PFSK-1 (cell line): ENCODE data around the gene GSTO1.

Source experiments
- POLR2AphosphoS5 ChIP-seq: IDR thresholded peaks from 2 replicates; pipeline ENCODE4 v1.6.1; 2012; ENCODE audit warnings: low read depth, mild to moderate bottlenecking, control low read depth, low read length, moderate library complexity
- SIN3A ChIP-seq: IDR thresholded peaks from 2 replicates; pipeline ENCODE4 v1.6.1; 2012; ENCODE audit warnings: mild to moderate bottlenecking, low read length, moderate library complexity, borderline replicate concordance; ENCODE audit not compliant: insufficient read depth
- TF ChIP-seq, protein P1 (sequence below), 2 experiments: IDR thresholded peaks; 2 replicates each; pipeline versions ENCODE4 v1.6.1 to v1.8.0; 2011 to 2012; ENCODE audit warnings: low read depth in 2 of 2, low read length in 2 of 2, control low read depth in 1 of 2, inconsistent platforms in 1 of 2, mild to moderate bottlenecking in 1 of 2, moderate library complexity in 1 of 2; ENCODE audit not compliant: insufficient read depth in 1 of 2

DNA sequence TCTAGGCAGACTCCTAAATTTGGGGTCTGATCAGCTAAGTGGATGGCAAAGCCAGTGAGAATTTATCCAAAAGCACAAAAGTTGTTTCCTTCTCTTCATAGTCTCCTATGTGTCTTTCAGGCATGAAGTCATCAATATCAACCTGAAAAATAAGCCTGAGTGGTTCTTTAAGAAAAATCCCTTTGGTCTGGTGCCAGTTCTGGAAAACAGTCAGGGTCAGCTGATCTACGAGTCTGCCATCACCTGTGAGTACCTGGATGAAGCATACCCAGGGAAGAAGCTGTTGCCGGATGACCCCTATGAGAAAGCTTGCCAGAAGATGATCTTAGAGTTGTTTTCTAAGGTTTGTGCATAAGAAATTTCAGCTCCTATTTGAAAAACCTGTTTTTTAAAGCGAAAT, 4.8 kb downstream of the GSTO1 start:
- TF ChIP-seq, protein P1, sequence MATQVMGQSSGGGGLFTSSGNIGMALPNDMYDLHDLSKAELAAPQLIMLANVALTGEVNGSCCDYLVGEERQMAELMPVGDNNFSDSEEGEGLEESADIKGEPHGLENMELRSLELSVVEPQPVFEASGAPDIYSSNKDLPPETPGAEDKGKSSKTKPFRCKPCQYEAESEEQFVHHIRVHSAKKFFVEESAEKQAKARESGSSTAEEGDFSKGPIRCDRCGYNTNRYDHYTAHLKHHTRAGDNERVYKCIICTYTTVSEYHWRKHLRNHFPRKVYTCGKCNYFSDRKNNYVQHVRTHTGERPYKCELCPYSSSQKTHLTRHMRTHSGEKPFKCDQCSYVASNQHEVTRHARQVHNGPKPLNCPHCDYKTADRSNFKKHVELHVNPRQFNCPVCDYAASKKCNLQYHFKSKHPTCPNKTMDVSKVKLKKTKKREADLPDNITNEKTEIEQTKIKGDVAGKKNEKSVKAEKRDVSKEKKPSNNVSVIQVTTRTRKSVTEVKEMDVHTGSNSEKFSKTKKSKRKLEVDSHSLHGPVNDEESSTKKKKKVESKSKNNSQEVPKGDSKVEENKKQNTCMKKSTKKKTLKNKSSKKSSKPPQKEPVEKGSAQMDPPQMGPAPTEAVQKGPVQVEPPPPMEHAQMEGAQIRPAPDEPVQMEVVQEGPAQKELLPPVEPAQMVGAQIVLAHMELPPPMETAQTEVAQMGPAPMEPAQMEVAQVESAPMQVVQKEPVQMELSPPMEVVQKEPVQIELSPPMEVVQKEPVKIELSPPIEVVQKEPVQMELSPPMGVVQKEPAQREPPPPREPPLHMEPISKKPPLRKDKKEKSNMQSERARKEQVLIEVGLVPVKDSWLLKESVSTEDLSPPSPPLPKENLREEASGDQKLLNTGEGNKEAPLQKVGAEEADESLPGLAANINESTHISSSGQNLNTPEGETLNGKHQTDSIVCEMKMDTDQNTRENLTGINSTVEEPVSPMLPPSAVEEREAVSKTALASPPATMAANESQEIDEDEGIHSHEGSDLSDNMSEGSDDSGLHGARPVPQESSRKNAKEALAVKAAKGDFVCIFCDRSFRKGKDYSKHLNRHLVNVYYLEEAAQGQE (IDR thresholded peaks at IDR 0.05; ENCODE audit: insufficient read depth in 1 of 2, low read depth in 2 of 2, low read length in 2 of 2): no peak
- no peak for TF ChIP-seq POLR2AphosphoS5
- TF ChIP-seq SIN3A: no peak
